ENCODE data around the gene C1orf198.

C1orf198 gene

DNA sequence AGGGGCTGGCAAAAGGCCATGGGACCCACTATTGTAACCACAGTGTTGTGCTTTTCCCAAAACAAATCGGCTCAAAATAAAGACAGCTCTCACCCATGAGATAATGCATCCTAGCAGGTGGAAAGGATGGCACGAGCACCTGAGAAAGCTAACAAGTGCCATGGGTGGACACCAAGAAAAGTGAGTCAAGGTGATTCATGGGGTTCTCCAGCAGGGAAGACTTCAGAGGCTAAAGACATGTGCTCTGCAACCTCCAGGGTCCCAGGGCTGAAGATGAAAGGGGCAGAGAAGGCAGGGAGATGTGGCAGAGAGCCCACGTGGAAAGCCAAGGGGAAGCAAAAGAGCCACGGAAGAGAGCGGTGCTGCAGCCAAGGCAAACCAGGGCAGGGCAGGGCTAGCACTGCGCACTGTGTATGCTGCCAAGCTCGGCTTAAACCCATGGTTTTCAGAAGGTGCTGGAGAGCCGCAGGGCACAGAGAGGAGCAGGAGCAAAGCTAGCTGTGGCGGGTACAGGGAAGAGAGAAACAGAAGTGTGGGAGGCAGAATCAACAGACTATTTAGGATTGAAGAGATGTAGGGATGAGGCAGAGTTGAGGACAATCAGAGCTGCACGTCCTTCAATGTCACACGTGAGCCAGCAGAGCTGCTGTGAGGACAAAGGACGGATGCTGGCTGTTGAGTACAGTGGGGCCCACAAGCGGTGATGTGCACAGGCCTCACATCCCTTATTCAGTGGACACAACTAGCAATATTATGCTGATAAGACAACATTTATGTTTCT lies 41.8 kb upstream of the C1orf198 start:
- TF ChIP-seq, protein P1, sequence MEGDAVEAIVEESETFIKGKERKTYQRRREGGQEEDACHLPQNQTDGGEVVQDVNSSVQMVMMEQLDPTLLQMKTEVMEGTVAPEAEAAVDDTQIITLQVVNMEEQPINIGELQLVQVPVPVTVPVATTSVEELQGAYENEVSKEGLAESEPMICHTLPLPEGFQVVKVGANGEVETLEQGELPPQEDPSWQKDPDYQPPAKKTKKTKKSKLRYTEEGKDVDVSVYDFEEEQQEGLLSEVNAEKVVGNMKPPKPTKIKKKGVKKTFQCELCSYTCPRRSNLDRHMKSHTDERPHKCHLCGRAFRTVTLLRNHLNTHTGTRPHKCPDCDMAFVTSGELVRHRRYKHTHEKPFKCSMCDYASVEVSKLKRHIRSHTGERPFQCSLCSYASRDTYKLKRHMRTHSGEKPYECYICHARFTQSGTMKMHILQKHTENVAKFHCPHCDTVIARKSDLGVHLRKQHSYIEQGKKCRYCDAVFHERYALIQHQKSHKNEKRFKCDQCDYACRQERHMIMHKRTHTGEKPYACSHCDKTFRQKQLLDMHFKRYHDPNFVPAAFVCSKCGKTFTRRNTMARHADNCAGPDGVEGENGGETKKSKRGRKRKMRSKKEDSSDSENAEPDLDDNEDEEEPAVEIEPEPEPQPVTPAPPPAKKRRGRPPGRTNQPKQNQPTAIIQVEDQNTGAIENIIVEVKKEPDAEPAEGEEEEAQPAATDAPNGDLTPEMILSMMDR (IDR thresholded peaks at IDR 0.05; ENCODE audit: low read depth, low read length), result no peak
- H3K4me3 ChIP-seq (replicated peaks in 1 of 2; ENCODE audit: low read depth in 2 of 2, low read length in 2 of 2), result no peak overlapping the region
- DNase-seq (ENCODE audit: low read depth in 2 of 2), result no peak

DNA sequence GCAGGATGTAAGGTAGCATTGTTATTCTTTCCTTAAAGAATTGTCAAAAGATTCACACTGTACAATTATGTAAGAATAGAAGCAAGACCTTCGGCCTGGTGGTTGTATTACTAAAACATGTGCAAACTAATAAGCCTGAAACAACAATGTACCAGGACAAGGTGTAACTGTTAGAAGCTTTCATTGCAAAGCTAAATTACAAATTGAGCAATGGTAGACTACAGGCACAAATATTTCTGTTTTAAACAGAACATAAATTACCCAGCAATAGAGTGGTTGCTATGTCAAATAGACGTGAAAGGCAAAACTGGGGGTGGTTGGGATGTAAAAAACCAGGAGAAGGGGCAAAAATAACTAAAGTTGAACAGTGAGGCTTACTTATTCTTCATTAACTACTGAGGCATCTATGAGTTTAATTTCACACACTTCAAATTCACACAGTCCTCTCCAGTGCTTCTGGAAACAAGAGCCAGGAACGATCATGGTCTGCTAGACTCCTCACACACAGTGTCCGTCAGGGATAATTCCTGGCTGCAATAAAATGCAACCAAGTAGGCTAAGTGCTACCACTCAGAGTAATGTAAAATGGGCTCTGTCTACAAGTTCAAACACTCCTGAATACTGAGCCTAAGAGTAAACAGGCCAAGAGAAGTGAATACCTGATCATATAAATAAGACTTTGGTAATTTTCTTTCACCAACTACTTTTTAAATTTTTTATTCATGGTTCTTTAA lies 39.3 kb upstream of the C1orf198 start:
- H3K4me3 ChIP-seq (replicated peaks in 1 of 2; ENCODE audit: low read depth in 2 of 2, low read length in 2 of 2), result no peak overlapping the region
- DNase-seq (ENCODE audit: low read depth in 2 of 2), result no peak
- TF ChIP-seq, protein P1 (IDR thresholded peaks at IDR 0.05; ENCODE audit: low read depth, low read length), result no peak

DNA sequence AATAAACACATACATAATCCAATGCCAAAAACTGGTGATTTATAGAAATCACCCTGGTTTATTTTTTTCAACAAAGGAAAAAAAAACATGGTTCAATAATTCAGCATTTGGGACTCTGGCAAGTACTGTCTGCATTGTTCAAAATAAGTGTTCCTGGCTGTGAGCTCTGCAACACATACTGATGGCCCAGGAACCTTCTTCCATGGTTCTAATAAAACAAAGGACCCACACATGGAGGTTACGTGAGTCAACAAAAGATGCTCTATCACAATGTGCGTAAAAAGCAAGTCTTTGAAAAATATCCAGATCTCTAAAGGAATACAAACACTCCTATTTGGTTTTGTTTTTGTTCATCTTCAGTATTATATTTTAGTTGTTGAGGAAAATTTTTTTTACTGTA lies 37.9 kb upstream of the C1orf198 start:
- no peak overlapping the region for H3K4me3 ChIP-seq (replicated peaks in 1 of 2; ENCODE audit: low read depth in 2 of 2, low read length in 2 of 2)
- TF ChIP-seq, protein P1 (IDR thresholded peaks at IDR 0.05; ENCODE audit: low read depth, low read length), result no peak
- DNase-seq (ENCODE audit: low read depth in 2 of 2), result peak in 1 of 2 donors; percentile 18

DNA sequence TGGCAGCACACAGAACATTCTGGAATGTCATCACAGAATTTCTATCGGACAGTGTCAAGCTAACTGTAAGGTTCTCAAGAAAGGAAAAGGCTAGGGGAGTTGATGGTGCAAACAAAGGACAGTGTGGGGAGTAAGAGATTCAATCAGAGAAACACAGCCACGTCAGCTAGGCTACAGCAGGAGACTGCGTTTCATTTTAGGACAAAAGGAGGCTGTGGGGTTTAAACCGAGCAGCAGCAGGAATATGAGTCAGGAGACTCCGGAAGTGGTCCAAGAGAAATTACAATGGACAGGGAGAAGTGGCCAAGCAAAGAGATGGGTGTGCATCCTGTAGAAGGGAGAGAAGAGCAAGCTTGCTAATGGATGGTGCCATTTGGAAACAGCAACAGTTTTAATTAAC lies 37.4 kb upstream of the C1orf198 start:
- no peak overlapping the region for H3K4me3 ChIP-seq (replicated peaks in 1 of 2; ENCODE audit: low read depth in 2 of 2, low read length in 2 of 2)
- TF ChIP-seq, protein P1 (IDR thresholded peaks at IDR 0.05; ENCODE audit: low read depth, low read length), result no peak
- peak; percentile 50 to 77 for DNase-seq (ENCODE audit: low read depth in 2 of 2)

DNA sequence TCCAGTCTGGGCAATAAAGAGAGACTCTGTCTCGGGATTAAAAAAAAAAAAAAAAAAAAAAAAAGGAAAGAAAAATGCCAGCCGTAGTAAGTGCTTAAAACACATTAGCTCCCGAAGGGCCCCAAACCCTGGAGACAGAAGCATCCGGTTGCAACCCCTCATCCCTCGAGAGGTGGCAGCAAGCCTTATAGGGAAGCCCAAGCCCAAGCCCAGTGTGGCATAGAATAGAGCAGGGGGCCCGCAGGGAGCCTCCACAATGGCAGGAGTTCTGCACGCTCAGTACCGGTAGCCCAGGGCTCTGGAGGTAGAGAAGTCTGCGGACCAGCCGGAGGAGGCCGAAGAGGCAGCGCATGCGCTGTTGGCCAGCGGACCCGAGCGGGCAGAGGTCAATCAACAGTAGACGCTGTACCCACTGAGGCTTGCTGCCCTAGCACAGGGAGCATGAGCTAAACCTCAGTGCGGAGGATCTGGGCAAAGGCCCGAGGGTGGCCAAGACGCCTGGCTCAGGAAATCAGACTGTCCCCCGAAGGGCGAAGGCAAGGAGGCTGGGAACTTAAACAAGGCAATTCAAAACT lies 34.1 kb upstream of the C1orf198 start:
- no peak for DNase-seq (ENCODE audit: low read depth in 2 of 2)
- H3K4me3 ChIP-seq (replicated peaks in 1 of 2; ENCODE audit: low read depth in 2 of 2, low read length in 2 of 2), result no peak overlapping the region
- TF ChIP-seq, protein P1 (IDR thresholded peaks at IDR 0.05; ENCODE audit: low read depth, low read length), result no peak

DNA sequence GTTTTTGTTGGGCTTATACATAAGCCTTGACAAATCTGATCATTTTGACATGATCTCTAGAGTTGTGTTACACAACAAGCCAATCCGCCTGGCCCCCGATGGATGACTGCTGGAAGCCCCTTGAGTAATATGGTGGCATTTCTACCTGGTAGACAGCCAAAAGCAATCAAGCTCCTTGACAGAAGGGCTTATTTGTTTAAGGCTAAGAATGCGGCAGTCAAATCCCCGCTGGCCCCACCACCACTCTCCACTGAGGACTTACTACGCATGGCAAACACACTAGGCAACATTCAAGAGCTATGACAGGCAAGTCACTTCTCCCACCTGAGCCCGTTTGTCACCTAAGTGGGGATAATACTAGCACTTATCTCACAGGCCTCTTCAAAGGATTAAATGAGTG lies 33.4 kb upstream of the C1orf198 start:
- no peak for DNase-seq (ENCODE audit: low read depth in 2 of 2)
- TF ChIP-seq, protein P1 (IDR thresholded peaks at IDR 0.05; ENCODE audit: low read depth, low read length), result no peak

More for the DNA sequence above, 33.4 kb upstream of the C1orf198 start:
- H3K4me3 ChIP-seq (replicated peaks in 1 of 2; ENCODE audit: low read depth in 2 of 2, low read length in 2 of 2), result no peak overlapping the region
